ENCODE data around the gene FUCA2. TPM values are rescaled to one million over a fixed set of nuclear protein-coding genes. Genes with fewer than 3 reads are reported as not detected.

The FUCA2 gene
- total RNA-seq, 1 donor, result 58.7 TPM

- peak; percentile 46 for DNase-seq (ENCODE audit: low read depth)
- TF ChIP-seq CTCF (IDR thresholded peaks at IDR 0.05; ENCODE audit: insufficient read depth, low read depth, low read length), result peak; percentile 49
- H3K4me3 ChIP-seq (ENCODE audit: low read depth, low read length), result peak overlapping the region; percentile 59
These were observed 25.6 kb upstream of the FUCA2 start for GRCh38 chr6:143536866-143537691.

GRCh38 chr6:143536461-143536865 lies 24.9 kb upstream of the FUCA2 start:
- peak; percentile 21 for DNase-seq (ENCODE audit: low read depth)
- peak overlapping the region; percentile 59 for H3K4me3 ChIP-seq (ENCODE audit: low read depth, low read length)
- no peak for TF ChIP-seq CTCF (IDR thresholded peaks at IDR 0.05; ENCODE audit: insufficient read depth, low read depth, low read length)

- DNase-seq (ENCODE audit: low read depth), result no peak
- TF ChIP-seq CTCF (IDR thresholded peaks at IDR 0.05; ENCODE audit: insufficient read depth, low read depth, low read length), result no peak
- H3K4me3 ChIP-seq (ENCODE audit: low read depth, low read length), result no peak overlapping the region
These were observed 23.7 kb upstream of the FUCA2 start for GRCh38 chr6:143535189-143535614.

- DNase-seq (ENCODE audit: low read depth), result no peak
- TF ChIP-seq CTCF (IDR thresholded peaks at IDR 0.05; ENCODE audit: insufficient read depth, low read depth, low read length), result no peak
- no peak overlapping the region for H3K4me3 ChIP-seq (ENCODE audit: low read depth, low read length)
These were observed 20.4 kb upstream of the FUCA2 start for GRCh38 chr6:143531720-143532499.

- no peak overlapping the region for H3K4me3 ChIP-seq (ENCODE audit: low read depth, low read length)
- TF ChIP-seq CTCF (IDR thresholded peaks at IDR 0.05; ENCODE audit: insufficient read depth, low read depth, low read length), result no peak
- no peak for DNase-seq (ENCODE audit: low read depth)
These were observed 17.6 kb upstream of the FUCA2 start for GRCh38 chr6:143529095-143529494.

GRCh38 chr6:143528164-143528811 lies 16.8 kb upstream of the FUCA2 start:
- no peak for TF ChIP-seq CTCF (IDR thresholded peaks at IDR 0.05; ENCODE audit: insufficient read depth, low read depth, low read length)
- DNase-seq (ENCODE audit: low read depth), result no peak

More at GRCh38 chr6:143528164-143528811, 16.8 kb upstream of the FUCA2 start:
- H3K4me3 ChIP-seq (ENCODE audit: low read depth, low read length), result no peak overlapping the region

Data from fibroblast of villous mesenchyme (primary cell).